ENCODE data around the gene GALK2. TPM values are rescaled to one million over a fixed set of nuclear protein-coding genes. Genes with fewer than 3 reads are reported as not detected.
A peak's percentile ranks its signal among the peaks of the same experiment; 100 is the strongest.

GALK2 gene
- total RNA-seq, 1 experiment from 2014 or later: 43.7 TPM

DNA sequence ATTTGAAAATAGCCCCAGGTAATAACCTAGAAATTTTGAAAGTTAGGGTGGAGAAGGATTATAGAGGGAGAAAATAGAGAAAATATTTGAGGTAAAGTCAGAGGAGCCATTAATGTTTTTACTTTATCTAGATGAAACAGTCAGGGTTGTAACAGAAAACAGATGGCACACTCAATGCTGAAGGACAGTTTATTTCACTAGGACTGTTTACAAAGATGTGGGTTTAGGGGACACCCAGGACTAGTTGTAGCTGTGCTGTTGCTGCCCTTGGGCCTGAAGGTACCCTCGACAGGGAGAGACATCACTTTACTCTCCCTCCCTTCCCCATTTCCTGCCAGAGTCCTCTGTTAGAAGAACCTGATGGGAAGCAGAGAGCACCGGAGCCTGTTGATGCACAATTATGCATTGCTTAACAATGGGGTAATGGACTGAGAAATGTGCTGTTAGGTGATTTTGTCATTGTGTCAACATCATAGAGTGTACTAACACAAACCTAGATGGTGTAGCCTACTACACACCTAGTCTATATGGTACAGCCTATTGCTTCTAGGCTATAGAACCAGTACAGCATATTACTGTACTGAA is 103.8 kb downstream of the GALK2 start:
- no peak for DNase-seq (ENCODE audit: extremely low read depth, low read depth)

DNA sequence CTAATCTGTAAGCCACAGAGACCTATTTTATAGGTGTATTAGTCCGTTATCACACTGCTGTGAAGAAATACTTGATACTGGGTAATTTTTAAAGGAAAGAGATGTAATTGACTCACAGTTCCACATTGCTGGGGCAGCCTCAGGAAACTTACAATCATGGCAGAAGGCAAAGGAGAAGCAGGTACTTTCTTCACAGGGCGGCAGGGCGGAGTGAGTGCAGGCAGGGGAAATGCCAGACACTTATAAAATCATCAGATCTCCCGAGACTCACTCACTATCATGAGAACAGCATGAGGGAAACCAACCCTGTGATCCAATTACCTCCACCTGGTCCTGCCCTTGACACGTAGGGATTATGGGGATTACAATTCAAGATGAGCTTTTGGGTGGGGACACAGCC is 108.7 kb downstream of the GALK2 start:
- no peak for DNase-seq (ENCODE audit: extremely low read depth, low read depth)

DNA sequence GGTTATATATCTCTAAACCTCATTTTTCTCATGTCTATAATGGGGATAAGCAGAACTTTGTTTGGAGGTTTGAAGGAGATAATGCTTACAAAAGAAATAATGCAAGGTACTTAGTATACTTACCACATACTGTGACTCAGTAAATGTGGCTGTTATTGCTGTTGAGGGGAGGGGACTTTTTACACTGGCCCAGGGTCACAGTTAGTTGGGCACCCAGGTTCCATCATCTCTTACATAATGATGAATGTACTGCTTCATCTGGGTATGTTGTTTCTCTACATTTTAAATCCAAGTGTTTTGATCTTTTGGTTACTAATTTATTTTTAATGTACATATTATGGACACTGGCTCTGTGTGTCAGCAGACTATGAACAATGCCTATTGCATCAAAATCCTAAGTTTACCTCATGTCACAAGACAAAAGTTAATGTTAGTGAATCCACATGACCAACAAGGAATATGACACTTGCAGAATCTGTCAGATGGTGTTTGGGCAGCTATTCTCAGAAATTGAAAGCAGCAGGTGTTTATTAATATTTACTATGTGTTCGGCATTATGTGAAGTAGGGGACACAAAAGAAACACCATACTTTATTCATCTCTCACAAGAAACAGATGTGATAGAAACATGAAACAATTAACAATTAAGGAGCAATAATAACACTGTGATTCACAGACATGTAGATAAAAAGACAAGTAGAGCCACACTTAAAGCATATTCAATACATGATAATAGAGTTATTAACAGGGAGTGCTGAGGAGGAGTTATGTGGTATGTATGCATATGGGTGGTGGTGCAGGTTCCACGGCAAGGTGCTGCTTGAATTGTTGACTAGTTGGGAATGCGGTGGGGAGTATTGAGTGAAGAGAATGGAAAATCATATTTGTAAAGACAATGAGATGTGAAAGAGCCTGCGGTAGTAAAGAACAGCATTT is 109.7 kb downstream of the GALK2 start:
- DNase-seq (ENCODE audit: extremely low read depth, low read depth): no peak

DNA sequence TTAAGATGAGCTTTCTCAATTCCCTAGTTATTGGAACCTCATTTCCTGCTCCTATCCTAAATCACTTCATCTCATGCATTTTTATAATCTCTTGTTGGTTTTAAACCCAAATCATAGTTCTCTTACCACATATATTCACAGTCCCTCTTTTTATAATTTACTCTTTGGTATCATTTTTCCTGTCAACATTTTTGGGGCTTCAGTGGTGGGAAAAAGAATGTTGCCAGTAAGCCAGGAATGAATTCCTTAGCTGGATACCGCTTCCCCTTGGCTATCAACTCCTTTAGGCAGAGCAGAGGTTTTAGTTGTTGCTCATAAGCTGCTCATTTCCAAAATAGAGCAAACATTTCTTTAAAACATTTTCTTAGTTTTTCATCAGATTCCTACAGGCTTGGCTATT is 112.3 kb downstream of the GALK2 start:
- DNase-seq (ENCODE audit: extremely low read depth, low read depth): no peak

DNA sequence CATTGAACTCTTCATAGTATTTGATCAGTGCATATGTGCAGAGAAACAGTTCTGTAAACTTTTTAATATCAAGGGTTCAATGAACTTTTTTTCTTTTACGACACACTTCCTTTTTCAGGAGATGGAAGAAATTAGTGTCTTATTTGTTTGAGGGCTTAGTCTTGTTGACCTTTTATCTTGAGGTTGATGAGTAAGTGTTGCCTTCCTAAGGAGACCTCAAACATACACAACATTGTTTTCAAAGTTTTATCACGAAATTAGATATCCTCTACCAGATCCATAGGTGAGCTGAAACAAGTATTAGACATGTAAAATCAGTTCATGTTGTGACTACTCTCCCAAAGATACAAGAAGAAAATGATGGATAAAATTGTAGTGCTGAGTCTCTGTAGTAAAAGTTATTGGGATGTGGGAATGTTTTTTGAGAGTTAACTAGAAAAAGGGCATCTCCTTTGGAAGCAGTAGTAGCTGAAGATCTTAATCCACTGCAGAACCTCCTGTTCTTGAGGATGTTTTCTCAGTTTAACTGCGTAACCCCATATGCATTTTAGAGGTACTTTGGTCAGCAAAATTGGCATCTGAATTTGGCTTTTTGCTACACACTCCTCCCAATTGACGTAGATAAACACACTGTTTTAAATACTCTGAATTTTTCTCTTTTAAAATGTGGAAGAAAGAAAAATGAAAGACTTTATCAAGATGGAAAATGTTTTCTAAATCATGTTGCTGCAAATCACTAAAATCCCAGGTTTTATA is 116.8 kb downstream of the GALK2 start:
- peak; percentile 3 for DNase-seq (ENCODE audit: extremely low read depth, low read depth)

DNA sequence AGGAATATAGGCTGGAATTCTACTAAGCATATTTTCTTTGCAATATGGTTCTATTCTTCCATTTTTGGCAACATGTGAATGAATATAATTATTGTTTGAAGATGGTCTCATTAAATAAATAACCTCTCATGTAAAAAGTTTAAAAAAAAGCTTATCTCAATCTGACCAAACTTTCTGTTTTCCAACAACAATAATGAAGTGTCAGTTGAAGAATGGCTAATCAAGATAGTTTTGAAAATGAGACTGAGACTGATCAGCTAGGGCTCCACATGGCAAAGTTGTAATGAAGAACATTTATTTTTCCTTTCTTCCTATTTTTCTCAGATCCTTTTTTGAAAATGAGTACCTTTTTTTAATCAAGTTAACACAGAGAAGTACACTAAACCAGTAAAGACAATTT is 117.4 kb downstream of the GALK2 start:
- DNase-seq (ENCODE audit: extremely low read depth, low read depth): no peak

DNA sequence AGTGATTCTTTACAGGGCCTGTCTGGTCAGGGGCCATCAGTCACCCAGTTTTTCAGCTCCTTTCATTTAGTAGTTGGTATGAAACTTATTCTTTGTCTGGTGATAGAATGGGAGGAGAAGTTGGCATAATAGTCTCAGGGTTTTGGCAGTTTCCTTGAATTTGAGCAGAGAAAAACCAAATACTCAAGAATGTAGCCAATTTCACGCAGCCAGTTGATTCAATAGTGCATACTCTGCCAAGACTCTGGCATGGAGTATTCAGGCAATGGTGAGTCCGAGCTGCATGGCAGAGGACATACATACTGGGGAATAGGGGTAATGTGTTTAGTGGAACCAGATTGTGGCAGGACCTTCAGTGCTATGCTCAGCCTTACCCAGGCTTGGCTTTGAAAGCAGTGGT is 118.3 kb downstream of the GALK2 start:
- no peak for DNase-seq (ENCODE audit: extremely low read depth, low read depth)

DNA sequence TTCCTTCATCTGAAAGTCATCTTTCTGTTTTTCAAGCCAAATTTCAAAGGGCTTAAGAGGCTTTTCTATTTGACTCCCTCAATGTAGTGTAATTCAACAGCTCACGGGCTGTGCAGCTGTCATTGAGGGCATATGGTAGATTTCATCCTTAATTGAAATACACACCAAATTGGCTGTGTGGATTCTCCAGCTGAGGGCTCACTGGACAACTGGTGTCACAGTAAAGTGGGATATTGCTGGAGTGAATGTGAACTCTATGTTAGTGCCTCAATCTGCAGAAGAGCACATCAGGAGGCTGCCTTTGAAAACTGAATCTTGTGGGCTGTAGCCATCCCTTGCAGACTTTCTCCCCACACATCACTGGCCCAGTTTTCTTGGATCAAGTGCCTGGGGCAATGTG is 120.1 kb downstream of the GALK2 start:
- DNase-seq (ENCODE audit: extremely low read depth, low read depth): no peak

DNA sequence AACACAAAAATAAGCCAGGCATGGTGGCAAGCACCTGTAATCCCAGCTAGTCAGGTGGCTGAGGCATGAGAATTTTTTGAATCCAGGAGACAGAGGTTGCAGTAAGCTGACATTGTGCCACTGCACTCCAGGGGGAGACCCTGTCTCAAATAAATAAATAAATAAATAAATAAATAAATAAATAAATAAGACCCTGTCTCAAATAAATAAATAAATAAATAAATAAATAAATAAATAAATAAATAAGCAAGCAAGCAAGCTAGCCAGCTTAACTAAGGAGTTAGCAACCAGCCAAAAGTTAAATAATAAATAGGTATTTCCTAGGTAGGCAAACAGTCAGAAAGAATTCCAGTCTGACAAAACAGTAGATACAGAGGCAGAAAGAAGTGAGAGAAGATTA is 123.9 kb downstream of the GALK2 start:
- no peak for DNase-seq (ENCODE audit: extremely low read depth, low read depth)

DNA sequence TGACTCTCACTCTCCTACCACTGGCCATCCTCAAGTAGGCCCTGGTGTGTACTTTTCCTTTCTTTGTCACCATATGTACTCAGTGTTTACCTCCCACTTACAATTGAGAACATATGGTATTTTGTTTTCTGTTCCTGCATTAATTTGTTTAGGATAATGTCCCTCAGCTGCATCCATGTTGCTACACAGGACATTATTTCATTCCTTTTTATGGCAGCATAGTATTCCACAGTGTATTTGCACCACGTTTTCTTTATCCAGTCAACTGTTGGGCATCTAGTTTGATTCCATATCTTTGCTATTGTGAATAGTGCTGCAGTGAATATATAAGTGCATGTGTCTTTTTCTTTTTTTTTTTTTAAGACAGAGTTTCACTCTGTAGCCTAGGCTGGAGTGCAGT is 126.2 kb downstream of the GALK2 start:
- DNase-seq (ENCODE audit: extremely low read depth, low read depth): no peak

DNA sequence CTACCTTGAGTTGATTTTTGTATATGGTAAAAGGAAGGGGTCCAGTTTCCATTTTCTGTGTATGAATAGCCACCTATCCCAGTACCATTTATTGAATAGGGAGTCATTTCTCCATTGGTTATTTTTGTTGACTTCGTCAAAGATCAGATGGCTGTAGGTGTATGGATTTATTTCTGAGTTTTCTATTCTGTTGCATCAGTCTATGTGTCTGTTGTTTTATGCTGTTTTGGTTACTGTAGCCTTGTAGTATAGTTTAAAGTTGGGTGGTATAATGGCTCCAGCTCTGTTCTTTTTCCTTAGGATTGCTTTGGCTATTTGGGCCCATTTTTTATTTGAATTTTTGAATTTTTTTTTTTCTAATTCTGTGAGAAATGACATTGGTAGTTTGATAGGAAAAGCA is 127.5 kb downstream of the GALK2 start:
- no peak for DNase-seq (ENCODE audit: extremely low read depth, low read depth)

DNA sequence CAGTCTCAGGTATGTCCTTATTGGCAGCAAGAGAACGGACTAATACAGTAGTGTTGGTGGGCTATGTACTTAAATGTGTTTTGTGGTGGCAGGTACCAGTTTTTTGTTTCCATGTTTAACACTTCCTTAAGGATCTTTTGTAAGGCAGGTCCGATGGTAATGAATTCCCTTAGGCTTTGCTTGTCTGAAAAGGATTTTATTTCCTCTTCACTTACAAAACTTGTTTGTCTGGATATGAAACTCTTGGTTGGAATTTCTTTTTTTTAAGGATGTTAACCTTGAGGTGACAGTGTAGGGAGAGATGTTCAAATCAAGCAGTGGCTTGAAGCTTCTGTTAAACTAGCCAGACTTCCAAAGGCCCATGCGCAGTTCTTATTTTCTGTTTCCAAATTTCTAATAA is 130.8 kb downstream of the GALK2 start:
- no peak for DNase-seq (ENCODE audit: extremely low read depth, low read depth)

DNA sequence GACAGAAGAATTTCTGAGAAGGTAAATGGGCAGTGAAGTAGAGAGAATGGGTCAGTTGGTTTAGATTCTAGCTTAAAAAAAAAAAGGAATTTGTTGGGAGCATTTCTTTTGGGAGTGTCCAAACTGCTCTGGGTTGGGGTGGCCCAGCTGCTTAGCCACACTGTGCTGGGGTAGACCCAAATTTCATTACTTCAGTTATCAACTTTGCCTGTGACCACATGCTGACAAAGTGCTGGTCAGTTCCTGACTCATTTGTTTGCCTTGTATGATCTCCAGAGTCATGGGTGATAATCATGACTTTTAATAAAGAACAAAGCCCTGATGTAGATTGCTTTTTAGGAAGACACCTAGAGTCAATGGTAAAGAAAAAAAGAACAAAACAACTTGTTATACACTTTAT is 131.5 kb downstream of the GALK2 start:
- no peak for DNase-seq (ENCODE audit: extremely low read depth, low read depth)

DNA sequence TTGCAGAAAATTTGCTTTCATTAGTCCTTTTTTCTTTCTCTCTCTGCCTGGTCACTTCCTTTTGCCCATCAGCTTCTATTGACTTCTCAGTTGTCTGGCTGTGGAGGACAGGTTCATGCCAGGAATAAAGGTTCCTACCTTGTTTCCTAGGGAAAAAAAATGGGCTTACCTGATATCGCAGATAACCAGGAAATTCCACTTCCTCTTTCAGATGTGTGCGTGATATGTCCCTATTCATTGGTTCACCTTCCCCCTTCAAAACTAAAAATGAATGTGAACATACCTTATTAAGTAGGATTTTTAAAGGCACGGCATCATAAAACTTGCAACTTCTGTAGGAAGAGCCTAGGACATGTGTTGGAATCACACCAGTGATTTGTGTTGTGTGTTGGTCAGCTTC is 133.0 kb downstream of the GALK2 start:
- no peak for DNase-seq (ENCODE audit: extremely low read depth, low read depth)

DNA sequence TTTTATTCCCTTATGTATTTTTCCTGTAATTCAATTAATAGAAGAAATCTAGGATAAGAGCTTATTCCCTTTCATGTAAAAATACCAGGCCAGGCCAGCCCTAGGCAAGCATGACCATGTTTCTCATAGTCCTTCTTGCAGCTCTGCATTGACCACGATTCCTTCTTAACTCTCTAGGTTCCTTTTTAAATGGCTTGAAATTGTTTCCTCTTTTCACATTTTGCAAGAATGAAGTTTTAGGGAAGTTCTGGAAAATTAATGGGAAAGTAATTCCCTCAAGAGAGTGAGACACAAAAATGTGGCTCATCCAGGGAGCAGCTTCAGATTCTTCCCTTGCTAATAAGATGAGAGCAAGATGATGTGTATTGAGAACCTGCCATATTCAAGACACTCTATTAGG is 136.5 kb downstream of the GALK2 start:
- no peak for DNase-seq (ENCODE audit: extremely low read depth, low read depth)

DNA sequence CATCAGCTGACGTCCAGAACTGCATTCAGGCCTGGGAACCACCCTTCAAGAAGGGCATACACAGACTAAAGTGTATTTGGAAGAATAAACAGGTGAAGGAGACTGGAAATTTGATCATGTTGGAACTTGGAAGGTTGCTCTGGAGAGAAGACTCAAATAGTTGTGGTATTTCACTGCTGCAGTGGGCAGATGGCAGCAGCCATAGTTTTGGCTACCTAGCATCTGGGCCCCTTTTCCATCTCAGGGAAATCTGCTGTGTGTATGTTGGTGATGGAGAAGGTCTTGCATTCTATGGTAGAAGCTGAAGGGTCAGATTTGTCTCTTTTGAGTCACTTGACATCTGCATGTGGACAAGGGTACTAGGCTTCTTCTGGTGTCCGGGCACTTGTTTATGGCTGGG is 138.6 kb downstream of the GALK2 start:
- no peak for DNase-seq (ENCODE audit: extremely low read depth, low read depth)

DNA sequence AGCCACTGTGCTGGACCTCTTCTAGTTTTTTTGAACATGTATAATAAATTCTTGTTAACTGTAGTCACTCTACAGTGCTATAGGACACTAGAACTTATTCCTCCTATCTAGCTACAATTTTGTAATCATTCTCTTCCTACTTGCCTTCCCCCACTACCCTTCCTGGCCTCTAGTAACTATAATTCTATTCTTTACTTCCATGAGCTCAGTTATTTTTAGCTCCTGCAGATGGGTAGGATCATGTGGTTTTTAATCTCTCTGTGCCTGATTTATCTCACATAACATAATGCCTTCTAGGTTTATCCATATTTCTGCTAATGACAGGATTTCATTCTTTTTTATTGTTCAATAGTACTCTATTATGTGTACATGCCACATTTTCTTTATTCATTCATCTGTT is 139.8 kb downstream of the GALK2 start:
- no peak for DNase-seq (ENCODE audit: extremely low read depth, low read depth)

DNA sequence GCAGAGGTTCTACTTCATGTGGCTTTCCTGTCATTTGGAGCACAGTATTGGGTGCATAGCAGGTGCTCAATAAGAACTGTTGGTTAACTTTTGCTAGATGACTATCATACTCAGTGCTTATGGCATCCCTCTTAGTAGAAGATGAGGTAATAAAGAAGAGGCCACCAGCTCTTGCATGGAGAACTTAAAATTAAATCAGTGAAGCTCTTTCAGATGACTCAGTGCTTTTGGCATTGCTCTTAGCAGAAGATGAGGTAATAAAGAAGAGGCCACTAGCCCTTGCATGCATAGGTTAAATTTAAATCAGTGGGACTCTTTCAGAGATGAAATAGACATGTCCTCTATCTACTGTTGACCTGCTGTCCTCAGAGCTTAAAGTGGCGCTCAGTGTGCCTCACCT is 143.6 kb downstream of the GALK2 start:
- DNase-seq (ENCODE audit: extremely low read depth, low read depth): no peak

DNA sequence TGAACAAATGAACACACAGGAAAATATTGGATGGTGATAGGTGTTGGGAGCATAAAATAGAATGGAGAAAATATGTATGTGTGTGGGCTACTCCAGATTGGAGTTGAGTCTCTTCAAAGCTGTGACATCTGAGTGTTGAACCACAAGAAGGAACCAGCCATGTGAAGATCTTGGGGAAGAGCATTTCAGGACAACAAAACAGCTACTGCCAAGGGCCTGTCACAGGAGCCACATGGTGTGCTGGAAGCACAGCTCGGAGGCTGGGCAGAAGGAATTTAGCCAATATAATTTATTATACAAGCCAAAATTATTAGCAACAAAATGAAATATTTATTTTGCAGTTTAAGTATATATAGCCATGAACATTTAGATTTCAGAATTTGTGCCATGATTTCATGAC is 144.7 kb downstream of the GALK2 start:
- no peak for DNase-seq (ENCODE audit: extremely low read depth, low read depth)

DNA sequence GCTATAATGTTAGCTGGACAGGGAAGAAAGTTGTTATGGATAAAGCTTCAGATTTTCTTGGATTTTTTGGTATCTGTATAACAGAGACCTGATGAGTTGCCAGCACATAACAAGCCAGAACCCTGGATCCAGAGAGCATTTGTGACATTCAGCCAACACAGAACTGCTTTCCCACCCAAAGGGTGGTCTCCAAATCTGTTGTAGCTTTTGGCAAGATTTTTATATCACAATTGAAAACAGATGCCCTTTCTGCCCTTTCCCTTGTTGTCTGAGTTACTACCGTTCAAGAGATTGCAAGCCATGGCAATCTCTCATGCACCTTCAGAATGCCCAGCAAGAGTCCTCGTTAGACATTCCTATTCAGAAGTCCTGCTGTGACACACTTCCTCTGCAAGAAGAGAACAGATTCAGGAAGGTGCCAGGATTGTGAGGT is 145.4 kb downstream of the GALK2 start:
- no peak for DNase-seq (ENCODE audit: extremely low read depth, low read depth)

DNA sequence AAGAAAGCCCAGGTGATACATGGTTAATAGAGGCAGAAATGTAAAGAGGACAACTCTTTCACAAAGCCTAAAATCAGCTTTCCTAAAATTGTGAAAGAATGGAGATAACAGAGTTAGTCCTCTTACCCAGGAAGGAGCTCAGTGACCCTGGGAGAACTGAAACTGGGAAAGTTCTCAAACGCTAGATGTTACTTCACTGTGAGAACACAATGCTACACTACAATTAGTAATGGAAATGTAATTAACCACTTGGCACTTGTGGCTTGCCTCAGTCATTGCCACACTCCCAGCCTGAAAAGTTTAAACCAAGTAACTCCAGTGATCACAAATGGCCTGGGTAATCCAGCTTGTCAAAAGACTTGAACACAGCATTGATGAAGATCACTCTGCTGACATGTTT is 150.3 kb downstream of the GALK2 start:
- no peak for DNase-seq (ENCODE audit: extremely low read depth, low read depth)

DNA sequence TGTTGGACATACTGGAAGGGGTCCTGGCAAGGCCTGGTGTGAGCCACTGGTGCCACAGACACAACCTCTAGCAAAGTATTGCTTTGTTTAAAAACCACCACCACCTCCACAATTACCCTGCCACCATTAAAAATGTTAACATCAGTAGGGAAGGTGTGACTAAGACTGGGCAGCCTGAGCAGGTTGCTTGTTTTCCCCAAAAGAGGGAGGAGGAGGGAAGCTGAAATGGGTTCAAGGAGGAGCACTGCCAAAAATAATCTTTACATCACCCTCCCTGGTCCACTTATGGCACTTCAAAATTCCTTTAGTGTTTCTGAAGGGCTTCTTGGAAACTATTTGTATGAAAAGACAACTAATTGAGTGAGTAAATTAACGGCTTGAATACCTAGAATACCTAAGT is 153.2 kb downstream of the GALK2 start:
- no peak for DNase-seq (ENCODE audit: extremely low read depth, low read depth)
